Activated CD8-positive, alpha-beta memory T cell treated with anti-CD3 and anti-CD28 coated beads, Interleukin-2, amount 50 U/mL, for 24 hours (primary cell): ENCODE measurements around the gene PRKCZ.

ENCODE experiments used
- DNase-seq: peaks from one replicate; pipeline ENCODE4 v3.0.0-alpha.2; 2020; ENCODE audit errors: extremely low read depth

Gene PRKCZ

GRCh38 chr1:2157856-2158255 is 107.6 kb downstream of the PRKCZ start:
- DNase-seq = no peak

GRCh38 chr1:2158272-2158671 is 108.1 kb downstream of the PRKCZ start:
- DNase-seq = no peak

- no peak for DNase-seq
Measured at GRCh38 chr1:2159124-2159523, 108.9 kb downstream of the PRKCZ start.

GRCh38 chr1:2160451-2161300 is 110.5 kb downstream of the PRKCZ start:
- DNase-seq = no peak

- DNase-seq = no peak
Measured at GRCh38 chr1:2163205-2163604, 113.0 kb downstream of the PRKCZ start.

- DNase-seq = no peak
Measured at GRCh38 chr1:2165646-2166045, 115.4 kb downstream of the PRKCZ start.

GRCh38 chr1:2166254-2166653 is 116.0 kb downstream of the PRKCZ start:
- DNase-seq = no peak

- DNase-seq = no peak
Measured at GRCh38 chr1:2166695-2167094, 116.5 kb downstream of the PRKCZ start.

GRCh38 chr1:2168090-2168489 is 117.9 kb downstream of the PRKCZ start:
- DNase-seq = no peak

- no peak for DNase-seq
Measured at GRCh38 chr1:2168535-2168934, 118.3 kb downstream of the PRKCZ start.

- DNase-seq = no peak
Measured at GRCh38 chr1:2169200-2169836, 119.1 kb downstream of the PRKCZ start.

GRCh38 chr1:2170211-2170610 is 120.0 kb downstream of the PRKCZ start:
- DNase-seq = no peak

GRCh38 chr1:2172012-2172411 is 121.8 kb downstream of the PRKCZ start:
- no peak for DNase-seq

GRCh38 chr1:2172551-2173146 is 122.4 kb downstream of the PRKCZ start:
- DNase-seq = no peak

- DNase-seq = no peak
Measured at GRCh38 chr1:2173546-2174347, 123.5 kb downstream of the PRKCZ start.

GRCh38 chr1:2174348-2175054 is 124.3 kb downstream of the PRKCZ start:
- no peak for DNase-seq

- no peak for DNase-seq
Measured at GRCh38 chr1:2175055-2175414, 124.8 kb downstream of the PRKCZ start.

- no peak for DNase-seq
Measured at GRCh38 chr1:2175681-2176454, 125.7 kb downstream of the PRKCZ start.

GRCh38 chr1:2176615-2177014 is 126.4 kb downstream of the PRKCZ start:
- DNase-seq = no peak

GRCh38 chr1:2177541-2177940 is 127.3 kb downstream of the PRKCZ start:
- DNase-seq = no peak
